GM13977 (cell line): Measurements from ENCODE around the gene GABRA1.

ENCODE experiments used
- DNase-seq: peaks from one replicate; pipeline ENCODE4 v3.0.0; 2012; ENCODE audit warnings: low spot score
- CTCF ChIP-seq: IDR thresholded peaks from 2 replicates; pipeline ENCODE4 v1.5.1; 2012; ENCODE audit warnings: mild to moderate bottlenecking, control low read depth; ENCODE audit not compliant: insufficient read depth; ENCODE audit errors: extremely low read depth, missing control alignments
- in situ Hi-C: fragments of 300-500 bp; cut with MboI; formaldehyde crosslinking; loops from one replicate; pipeline ENCODE4 v1.12.0; 2022; ENCODE audit warnings: low sequenced_read_pairs, low pct_unique_long_range_greater_than_20kb, mixed read lengths, inconsistent platforms; ENCODE audit not compliant: unreplicated experiment

Gene GABRA1

GRCh38 chr5:161934486-161934885, 86.6 kb downstream of the GABRA1 start:
- TF ChIP-seq CTCF = no peak
- DNase-seq = no peak
- in situ Hi-C loops = no loop called here

- no peak for DNase-seq
- in situ Hi-C loops = no loop called here
- TF ChIP-seq CTCF = no peak
These were observed 97.1 kb downstream of the GABRA1 start for GRCh38 chr5:161944974-161945373.

- in situ Hi-C loops = no loop called here
- DNase-seq = no peak
- no peak for TF ChIP-seq CTCF
These were observed 99.0 kb downstream of the GABRA1 start for GRCh38 chr5:161946911-161947310.
